Measurements from ENCODE around the gene SLC38A11. TPM values are rescaled to one million over a fixed set of nuclear protein-coding genes. Genes with fewer than 3 reads are reported as not detected.

SLC38A11 gene
- total RNA-seq, 1 donor from 2014 or later = 0.41 TPM

DNA sequence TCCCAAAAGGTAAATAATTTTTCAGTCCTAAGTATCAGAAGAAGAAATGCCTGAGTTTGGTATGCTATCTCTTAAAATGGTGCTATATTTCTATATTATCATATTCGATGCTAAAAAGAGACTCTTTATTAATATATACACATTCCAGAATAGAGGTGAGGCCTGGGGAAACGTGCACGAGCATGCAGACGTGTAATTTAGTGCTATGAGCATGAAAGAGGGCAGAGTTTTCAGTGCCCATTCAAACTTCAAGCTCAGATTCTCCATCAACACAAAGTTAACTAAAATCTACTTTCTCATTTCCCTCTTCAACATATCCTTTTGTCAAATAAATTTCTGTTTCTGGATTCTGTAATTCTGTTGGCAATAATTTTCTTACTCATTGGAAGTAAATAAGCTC, 108.0 kb downstream of the SLC38A11 start:
- no peak overlapping the region for H3K4me3 ChIP-seq
- H3K36me3 ChIP-seq = no peaks in the 10 kb centered on the region
- H3K4me1 ChIP-seq = peaks cover 6% of the 10 kb centered on the region
- H3K27me3 ChIP-seq = no peaks in the 10 kb centered on the region
- no peak for ATAC-seq
- H3K27ac ChIP-seq = no peak overlapping the region
- intact Hi-C loops (cut with DNase I) = no loop called here
- TF ChIP-seq, protein P1, sequence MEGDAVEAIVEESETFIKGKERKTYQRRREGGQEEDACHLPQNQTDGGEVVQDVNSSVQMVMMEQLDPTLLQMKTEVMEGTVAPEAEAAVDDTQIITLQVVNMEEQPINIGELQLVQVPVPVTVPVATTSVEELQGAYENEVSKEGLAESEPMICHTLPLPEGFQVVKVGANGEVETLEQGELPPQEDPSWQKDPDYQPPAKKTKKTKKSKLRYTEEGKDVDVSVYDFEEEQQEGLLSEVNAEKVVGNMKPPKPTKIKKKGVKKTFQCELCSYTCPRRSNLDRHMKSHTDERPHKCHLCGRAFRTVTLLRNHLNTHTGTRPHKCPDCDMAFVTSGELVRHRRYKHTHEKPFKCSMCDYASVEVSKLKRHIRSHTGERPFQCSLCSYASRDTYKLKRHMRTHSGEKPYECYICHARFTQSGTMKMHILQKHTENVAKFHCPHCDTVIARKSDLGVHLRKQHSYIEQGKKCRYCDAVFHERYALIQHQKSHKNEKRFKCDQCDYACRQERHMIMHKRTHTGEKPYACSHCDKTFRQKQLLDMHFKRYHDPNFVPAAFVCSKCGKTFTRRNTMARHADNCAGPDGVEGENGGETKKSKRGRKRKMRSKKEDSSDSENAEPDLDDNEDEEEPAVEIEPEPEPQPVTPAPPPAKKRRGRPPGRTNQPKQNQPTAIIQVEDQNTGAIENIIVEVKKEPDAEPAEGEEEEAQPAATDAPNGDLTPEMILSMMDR (IDR thresholded peaks at IDR 0.05) = no peak
- DNase-seq = no peak
- H3K9me3 ChIP-seq = no peaks in the 10 kb centered on the region

DNA sequence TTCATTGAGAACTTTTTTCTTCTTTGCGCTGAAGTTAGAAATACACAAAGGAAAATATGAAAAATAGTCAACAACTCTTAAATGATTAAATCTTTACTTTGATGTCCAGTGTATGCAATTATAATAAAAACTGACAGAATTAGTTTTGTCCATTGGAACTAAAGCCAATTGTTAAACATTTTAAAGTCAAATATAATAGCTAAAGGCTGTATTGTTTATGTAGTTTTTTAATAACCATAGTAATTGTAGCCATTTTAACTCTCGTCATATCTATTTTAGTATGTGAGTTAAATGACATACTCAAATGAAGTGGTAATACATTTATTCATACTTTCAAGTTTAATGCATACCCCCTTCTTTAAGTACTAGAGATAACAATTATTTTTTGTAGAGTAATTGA, 109.0 kb downstream of the SLC38A11 start:
- Histone ChIP-seq H3K27me3 (no peaks in the 10 kb centered on the region), H3K9me3 (no peaks in the 10 kb centered on the region), H3K4me1 (peaks cover 6% of the 10 kb centered on the region), H3K4me3 (no peak overlapping the region), H3K27ac (no peak overlapping the region), H3K36me3 (no peaks in the 10 kb centered on the region)
- ATAC-seq (no peak), DNase-seq (no peak)
- TF ChIP-seq, protein P1 (IDR thresholded peaks at IDR 0.05) = no peak
- intact Hi-C loops (cut with DNase I) = no loop called here

Other genes starting within 250 kb of the SLC38A11 start
- 95.3 TPM for gene COBLL1, start 113.7 kb downstream of the SLC38A11 start, total RNA-seq
- gene SCN3A, start 248.5 kb upstream of the SLC38A11 start, total RNA-seq = 2.1 TPM